ENCODE results near the gene ERGIC3.

DNA sequence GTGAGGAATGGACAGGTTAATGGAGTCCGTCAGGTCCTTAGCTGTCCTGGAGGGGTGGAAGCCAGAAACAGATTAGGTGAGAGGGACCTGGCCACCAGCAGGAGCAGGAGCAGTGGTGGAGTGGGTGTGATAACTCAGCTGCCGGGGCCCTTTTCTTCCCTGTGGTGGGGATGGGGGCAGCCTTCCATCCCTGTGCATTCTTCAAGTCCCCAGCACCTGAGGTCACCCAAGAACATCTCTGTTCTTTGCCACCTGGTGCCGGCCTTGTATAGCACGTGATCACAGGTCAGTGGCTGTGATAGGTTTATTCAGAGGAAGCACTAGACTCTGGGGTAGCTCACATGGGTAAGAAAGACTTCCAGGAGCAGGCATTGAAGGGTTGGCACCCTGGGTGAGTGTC, 16.6 kb downstream of the ERGIC3 start:
- no peak for TF ChIP-seq CTCF (IDR thresholded peaks at IDR 0.05)
- no peak for TF ChIP-seq POLR2A (IDR thresholded peaks at IDR 0.05)

Measured in gastroesophageal sphincter (tissue), 3 donors.